ENCODE results near the gene ALOX5AP. TPM values are rescaled to one million over a fixed set of nuclear protein-coding genes. Genes with fewer than 3 reads are reported as not detected.

ALOX5AP gene
- total RNA-seq, 1 donor from 2014 or later: not detected

DNA sequence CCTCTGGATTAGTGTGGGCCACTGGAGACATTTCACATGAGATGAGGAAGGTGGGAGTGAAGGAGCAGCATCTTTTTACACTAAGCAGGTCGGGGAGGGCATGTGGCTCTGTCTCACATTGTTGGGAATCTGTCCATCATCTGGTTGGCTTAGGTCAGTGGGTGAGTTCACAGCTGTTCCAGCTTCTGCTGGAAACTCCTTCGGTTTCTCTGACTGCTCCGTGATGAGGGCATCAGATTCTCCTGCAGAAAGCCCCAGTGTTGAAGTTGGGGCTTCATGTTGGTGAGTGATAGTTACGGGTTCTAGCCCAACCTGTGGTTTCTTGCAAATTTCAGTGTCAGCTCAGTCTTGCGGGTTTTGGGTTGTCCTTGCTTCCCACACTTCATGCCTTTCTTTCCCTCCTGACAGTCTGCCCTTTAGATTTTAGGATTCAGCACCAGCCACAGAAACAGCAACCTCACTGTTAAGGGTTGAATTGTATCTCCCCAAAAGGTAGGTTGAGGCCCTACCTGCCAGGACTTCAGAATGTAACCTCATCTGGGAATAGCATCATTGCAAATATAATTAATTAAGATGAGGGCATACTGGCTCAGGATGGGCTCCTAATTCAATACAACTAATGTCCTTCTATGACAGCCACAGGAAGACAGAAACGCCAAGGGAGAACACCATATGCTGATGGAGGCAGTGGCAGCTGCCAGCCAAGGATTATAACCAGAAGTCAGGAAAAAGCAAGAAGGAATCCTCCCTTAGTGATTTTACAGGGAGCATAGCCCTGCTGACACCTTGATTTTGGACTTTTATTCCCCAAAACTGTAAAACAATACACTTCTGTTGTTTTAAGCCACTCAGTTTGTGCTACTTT is 7.6 kb upstream of the ALOX5AP start:
- H3K27ac Mint-ChIP-seq: no peak overlapping the region
- TF ChIP-seq CTCF (conservative IDR thresholded peaks at IDR 0.05): no peak

GRCh38 chr13:30729801-30730200 is 5.5 kb upstream of the ALOX5AP start:
- Mint-ChIP-seq H3K9me3 (peaks cover 4% of the 10 kb centered on the region), H3K27me3 (peaks cover 19% of the 10 kb centered on the region), H3K4me3 (no peak overlapping the region), H3K27ac (no peak overlapping the region), H3K36me3 (no peaks in the 10 kb centered on the region), H3K4me1 (ENCODE audit: unreplicated experiment) (peaks cover 25% of the 10 kb centered on the region)
- DNase-seq (ENCODE audit: extremely low spot score, unreplicated experiment): no peak
- TF ChIP-seq CTCF (conservative IDR thresholded peaks at IDR 0.05): no peak

More for the DNA sequence above, 7.6 kb upstream of the ALOX5AP start:
- Mint-ChIP-seq H3K4me3 (no peak overlapping the region), H3K4me1 (ENCODE audit: unreplicated experiment) (peaks cover 18% of the 10 kb centered on the region), H3K9me3 (peaks cover 4% of the 10 kb centered on the region), H3K27me3 (peaks cover 10% of the 10 kb centered on the region), H3K36me3 (no peaks in the 10 kb centered on the region)
- DNase-seq (ENCODE audit: extremely low spot score, unreplicated experiment): no peak

GRCh38 chr13:30730526-30730925 is 4.8 kb upstream of the ALOX5AP start:
- TF ChIP-seq CTCF (conservative IDR thresholded peaks at IDR 0.05): no peak
- H3K27me3 Mint-ChIP-seq: peaks cover 22% of the 10 kb centered on the region
- no peak for DNase-seq (ENCODE audit: extremely low spot score, unreplicated experiment)
- no peaks in the 10 kb centered on the region for H3K9me3 Mint-ChIP-seq
- H3K4me3 Mint-ChIP-seq: peak overlapping the region; percentile 25
- no peaks in the 10 kb centered on the region for H3K36me3 Mint-ChIP-seq
- no peak overlapping the region for H3K27ac Mint-ChIP-seq
- H3K4me1 Mint-ChIP-seq (ENCODE audit: unreplicated experiment): peaks cover 28% of the 10 kb centered on the region

- H3K4me1 Mint-ChIP-seq (ENCODE audit: unreplicated experiment): peaks cover 32% of the 10 kb centered on the region
- peaks cover 30% of the 10 kb centered on the region for H3K27me3 Mint-ChIP-seq
- no peaks in the 10 kb centered on the region for H3K36me3 Mint-ChIP-seq
- no peak for TF ChIP-seq CTCF (conservative IDR thresholded peaks at IDR 0.05)
- H3K9me3 Mint-ChIP-seq: no peaks in the 10 kb centered on the region
- H3K4me3 Mint-ChIP-seq: no peak overlapping the region
- no peak overlapping the region for H3K27ac Mint-ChIP-seq
- DNase-seq (ENCODE audit: extremely low spot score, unreplicated experiment): no peak
Observed at GRCh38 chr13:30731361-30732045, 3.8 kb upstream of the ALOX5AP start.

DNA sequence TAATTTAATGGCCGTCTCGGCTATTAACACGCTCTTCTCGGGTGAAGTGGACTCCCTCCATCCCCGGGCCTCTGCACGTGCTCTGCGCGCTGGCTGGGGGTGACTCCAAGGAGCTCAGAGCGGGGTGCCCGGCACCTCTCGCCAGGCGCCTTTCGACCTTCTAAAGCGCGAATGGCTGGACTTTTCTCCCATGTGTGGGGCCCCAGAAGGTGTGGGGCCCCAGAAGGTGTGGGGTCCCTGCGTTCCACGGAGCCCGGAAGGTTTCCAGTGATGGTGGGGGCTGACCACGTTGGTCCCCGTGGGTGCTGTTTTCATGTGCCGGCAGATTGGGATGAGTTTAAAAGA is 3.3 kb upstream of the ALOX5AP start:
- Mint-ChIP-seq H3K9me3 (no peaks in the 10 kb centered on the region), H3K36me3 (no peaks in the 10 kb centered on the region), H3K4me3 (no peak overlapping the region), H3K27me3 (peaks cover 31% of the 10 kb centered on the region), H3K4me1 (ENCODE audit: unreplicated experiment) (peaks cover 32% of the 10 kb centered on the region), H3K27ac (no peak overlapping the region)
- no peak for TF ChIP-seq CTCF (conservative IDR thresholded peaks at IDR 0.05)
- no peak for DNase-seq (ENCODE audit: extremely low spot score, unreplicated experiment)
